HepG2 (cell line): ENCODE results near the gene SMCO4. TPM values are rescaled to one million over a fixed set of nuclear protein-coding genes. Genes with fewer than 3 reads are reported as not detected.

Experiments used
- ARID2 ChIP-seq: sonication (generic); formaldehyde crosslinking; IDR thresholded peaks from 2 replicates; pipeline ENCODE4 v1.8.1; 2022; ENCODE audit warnings: mild to moderate bottlenecking, missing genetic modification reagents, borderline replicate concordance
- CCDC6 ChIP-seq: sonication (generic); formaldehyde crosslinking; IDR thresholded peaks from 2 replicates; pipeline ENCODE4 v1.8.1; 2022; ENCODE audit warnings: mild to moderate bottlenecking, missing genetic modification reagents, moderate library complexity
- CEBPG ChIP-seq: IDR thresholded peaks from 2 replicates; pipeline ENCODE4 v1.6.1; 2016
- EEA1 ChIP-seq: sonication (generic); formaldehyde crosslinking; IDR thresholded peaks from 2 replicates; pipeline ENCODE4 v1.5.1; 2020; ENCODE audit warnings: mild to moderate bottlenecking, missing genetic modification reagents, borderline replicate concordance
- EP300 ChIP-seq, 3 experiments: sonication (generic) in 1 of 3; formaldehyde crosslinking in 1 of 3; IDR thresholded peaks; 2 replicates each; pipeline versions ENCODE4 v1.5.1 to v1.6.1; 2011 to 2020; ENCODE audit warnings: low read depth in 2 of 3, low read length in 2 of 3, borderline replicate concordance in 1 of 3, improper control_type of control experiment in 1 of 3, mild to moderate bottlenecking in 1 of 3, missing genetic modification reagents in 1 of 3, moderate library complexity in 1 of 3
- GATAD2A ChIP-seq: IDR thresholded peaks from 2 replicates; pipeline ENCODE4 v1.6.1; 2016
- HMG20A ChIP-seq: IDR thresholded peaks from 2 replicates; pipeline ENCODE4 v1.6.1; 2016; ENCODE audit warnings: borderline replicate concordance
- KLF11 ChIP-seq: IDR thresholded peaks from 2 replicates; pipeline ENCODE4 v1.6.1; 2016; ENCODE audit warnings: missing compliant biosample characterization
- MXD4 ChIP-seq: IDR thresholded peaks from 2 replicates; pipeline ENCODE4 v1.6.1; 2016; ENCODE audit warnings: mild to moderate bottlenecking, missing biosample characterization, missing genetic modification reagents
- NBN ChIP-seq: fragments of 450-650 bp; conservative IDR thresholded peaks from 2 replicates; pipeline ENCODE4 v1.6.1; 2017
- NR2C2 ChIP-seq: sonication (generic); formaldehyde crosslinking; IDR thresholded peaks from 2 replicates; pipeline ENCODE4 v1.4.0; 2020; ENCODE audit warnings: missing genetic modification reagents, mild to moderate bottlenecking, moderate library complexity, borderline replicate concordance
- POGZ ChIP-seq: sonication (generic); formaldehyde crosslinking; IDR thresholded peaks from 2 replicates; pipeline ENCODE4 v1.4.0; 2020; ENCODE audit warnings: mild to moderate bottlenecking, missing genetic modification reagents
- RELA ChIP-seq: sonication (generic); formaldehyde crosslinking; IDR thresholded peaks from 2 replicates; pipeline ENCODE4 v1.4.0; 2020; ENCODE audit warnings: missing genetic modification reagents
- REPIN1 ChIP-seq: sonication (generic); formaldehyde crosslinking; IDR thresholded peaks from 2 replicates; pipeline ENCODE4 v1.8.0; 2022; ENCODE audit warnings: missing genetic modification reagents, low read depth, mild to moderate bottlenecking, borderline replicate concordance
- RFXANK ChIP-seq: IDR thresholded peaks from 2 replicates; pipeline ENCODE4 v1.6.1; 2016
- RXRB ChIP-seq: IDR thresholded peaks from 2 replicates; pipeline ENCODE4 v1.6.1; 2016; ENCODE audit warnings: borderline replicate concordance, missing genetic modification reagents, missing compliant biosample characterization
- SNAPC5 ChIP-seq: sonication (generic); formaldehyde crosslinking; IDR thresholded peaks from 2 replicates; pipeline ENCODE4 v1.8.1; 2023; ENCODE audit warnings: mild to moderate bottlenecking, missing genetic modification reagents, borderline replicate concordance
- SUZ12 ChIP-seq: fragments of 150-350 bp; IDR thresholded peaks from 2 replicates; pipeline ENCODE4 v1.6.1; 2014; ENCODE audit warnings: low read depth, low read length
- TSC22D2 ChIP-seq: sonication (generic); formaldehyde crosslinking; IDR thresholded peaks from 2 replicates; pipeline ENCODE4 v1.5.1; 2020; ENCODE audit warnings: missing genetic modification reagents, mild to moderate bottlenecking, borderline replicate concordance
- U2AF1 ChIP-seq: fragments of 200-400 bp; formaldehyde crosslinking; optimal IDR thresholded peaks from 2 replicates; pipeline ENCODE3; 2017; ENCODE audit warnings: mild to moderate bottlenecking, low read depth, low read length
- XBP1 ChIP-seq: sonication (generic); formaldehyde crosslinking; IDR thresholded peaks from 2 replicates; pipeline ENCODE4 v1.5.0; 2020; ENCODE audit warnings: missing genetic modification reagents
- ZBTB43 ChIP-seq: sonication (generic); formaldehyde crosslinking; conservative IDR thresholded peaks from 2 replicates; pipeline ENCODE4 v1.4.0; 2020; ENCODE audit warnings: missing genetic modification reagents
- ZNF143 ChIP-seq: sonication (generic); formaldehyde crosslinking; IDR thresholded peaks from 2 replicates; pipeline ENCODE4 v1.4.0; 2020; ENCODE audit warnings: missing genetic modification reagents
- ZNF451 ChIP-seq: sonication (generic); formaldehyde crosslinking; IDR thresholded peaks from 2 replicates; pipeline ENCODE4 v1.5.0; 2020; ENCODE audit warnings: mild to moderate bottlenecking, missing genetic modification reagents
- ZNF619 ChIP-seq: sonication (generic); formaldehyde crosslinking; IDR thresholded peaks from 2 replicates; pipeline ENCODE4 v1.4.0; 2020; ENCODE audit warnings: mild to moderate bottlenecking, missing genetic modification reagents
- ZNF644 ChIP-seq: IDR thresholded peaks from 2 replicates; pipeline ENCODE4 v1.6.1; 2016; ENCODE audit warnings: low read depth
- polyA plus RNA-seq, 8 experiments: library from polyadenylated mRNA; depleted of rRNA in 3 of 8; stranded (reverse) in 7 of 8; unstranded in 1 of 8; fragments of >200 nt; fragmentation: Illumina TruSeq in 4 of 8; extraction: Trizol in 4 of 8; gene quantifications; 2 replicates each; pipeline versions ENCODE4 v1.2.1 to v1.2.3, GENCODE V29; 2011 to 2016; ENCODE audit warnings: low read depth in 4 of 8, missing spikeins in 1 of 8, mixed read lengths in 1 of 8; ENCODE audit not compliant: insufficient read depth in 1 of 8
- total RNA-seq, 5 experiments: library from RNA; depleted of rRNA; stranded (reverse); fragments of >200 nt; fragmentation: Illumina TruSeq; extraction: Trizol; gene quantifications; 2 replicates each; pipeline ENCODE4 v1.2.3, GENCODE V29; 2016; ENCODE audit warnings: low read depth in 1 of 5
- TF ChIP-seq, protein P1 (sequence below): IDR thresholded peaks from 2 replicates; pipeline ENCODE4 v1.6.1; 2016; ENCODE audit warnings: low read depth, missing genetic modification reagents, missing compliant biosample characterization

The SMCO4 gene
- total and polyA plus RNA-seq, 2 of the 13 experiments (the other 11 are each of a cell fraction or from before 2014, with no cell fraction given) = 10.6 to 28.5 TPM

DNA sequence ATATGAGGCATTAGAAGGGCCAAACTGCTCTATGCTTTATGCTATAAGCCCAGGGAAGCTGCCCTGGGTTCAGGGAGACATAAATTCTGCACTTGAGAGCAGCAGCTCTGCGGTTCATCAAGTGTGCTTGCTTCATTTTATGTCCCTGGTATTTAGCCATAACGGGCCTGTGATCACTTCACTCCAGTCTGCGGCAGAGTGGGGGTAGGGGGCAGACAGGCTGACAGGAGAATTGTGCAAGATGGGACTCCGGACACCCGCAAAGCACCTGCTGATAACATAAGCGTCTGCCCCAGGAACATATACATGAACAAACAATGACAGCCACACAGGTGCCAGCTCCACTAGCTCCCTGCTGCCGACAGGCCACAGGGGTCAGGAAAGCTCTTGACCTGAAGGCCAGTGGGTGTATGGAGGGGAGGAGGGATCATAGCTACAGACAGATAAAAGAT, 56.1 kb downstream of the SMCO4 start (continued):
- peak; percentile 79 for TF ChIP-seq NR2C2 (CRISPR knock-in tag)
- TF ChIP-seq GATAD2A (CRISPR knock-in tag) = peak; percentile 97
- TF ChIP-seq ARID2 (CRISPR knock-in tag) = no peak
- TF ChIP-seq ZBTB43 (CRISPR knock-in tag) = peak; percentile 81
- TF ChIP-seq XBP1 (CRISPR knock-in tag) = no peak
- TF ChIP-seq NBN = no peak
- TF ChIP-seq RXRB (CRISPR knock-in tag) = peak; percentile 93
- TF ChIP-seq SNAPC5 (CRISPR knock-in tag) = no peak
- TF ChIP-seq, protein P1, sequence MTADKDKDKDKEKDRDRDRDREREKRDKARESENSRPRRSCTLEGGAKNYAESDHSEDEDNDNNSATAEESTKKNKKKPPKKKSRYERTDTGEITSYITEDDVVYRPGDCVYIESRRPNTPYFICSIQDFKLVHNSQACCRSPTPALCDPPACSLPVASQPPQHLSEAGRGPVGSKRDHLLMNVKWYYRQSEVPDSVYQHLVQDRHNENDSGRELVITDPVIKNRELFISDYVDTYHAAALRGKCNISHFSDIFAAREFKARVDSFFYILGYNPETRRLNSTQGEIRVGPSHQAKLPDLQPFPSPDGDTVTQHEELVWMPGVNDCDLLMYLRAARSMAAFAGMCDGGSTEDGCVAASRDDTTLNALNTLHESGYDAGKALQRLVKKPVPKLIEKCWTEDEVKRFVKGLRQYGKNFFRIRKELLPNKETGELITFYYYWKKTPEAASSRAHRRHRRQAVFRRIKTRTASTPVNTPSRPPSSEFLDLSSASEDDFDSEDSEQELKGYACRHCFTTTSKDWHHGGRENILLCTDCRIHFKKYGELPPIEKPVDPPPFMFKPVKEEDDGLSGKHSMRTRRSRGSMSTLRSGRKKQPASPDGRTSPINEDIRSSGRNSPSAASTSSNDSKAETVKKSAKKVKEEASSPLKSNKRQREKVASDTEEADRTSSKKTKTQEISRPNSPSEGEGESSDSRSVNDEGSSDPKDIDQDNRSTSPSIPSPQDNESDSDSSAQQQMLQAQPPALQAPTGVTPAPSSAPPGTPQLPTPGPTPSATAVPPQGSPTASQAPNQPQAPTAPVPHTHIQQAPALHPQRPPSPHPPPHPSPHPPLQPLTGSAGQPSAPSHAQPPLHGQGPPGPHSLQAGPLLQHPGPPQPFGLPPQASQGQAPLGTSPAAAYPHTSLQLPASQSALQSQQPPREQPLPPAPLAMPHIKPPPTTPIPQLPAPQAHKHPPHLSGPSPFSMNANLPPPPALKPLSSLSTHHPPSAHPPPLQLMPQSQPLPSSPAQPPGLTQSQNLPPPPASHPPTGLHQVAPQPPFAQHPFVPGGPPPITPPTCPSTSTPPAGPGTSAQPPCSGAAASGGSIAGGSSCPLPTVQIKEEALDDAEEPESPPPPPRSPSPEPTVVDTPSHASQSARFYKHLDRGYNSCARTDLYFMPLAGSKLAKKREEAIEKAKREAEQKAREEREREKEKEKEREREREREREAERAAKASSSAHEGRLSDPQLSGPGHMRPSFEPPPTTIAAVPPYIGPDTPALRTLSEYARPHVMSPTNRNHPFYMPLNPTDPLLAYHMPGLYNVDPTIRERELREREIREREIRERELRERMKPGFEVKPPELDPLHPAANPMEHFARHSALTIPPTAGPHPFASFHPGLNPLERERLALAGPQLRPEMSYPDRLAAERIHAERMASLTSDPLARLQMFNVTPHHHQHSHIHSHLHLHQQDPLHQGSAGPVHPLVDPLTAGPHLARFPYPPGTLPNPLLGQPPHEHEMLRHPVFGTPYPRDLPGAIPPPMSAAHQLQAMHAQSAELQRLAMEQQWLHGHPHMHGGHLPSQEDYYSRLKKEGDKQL (CRISPR knock-in tag) = peak; percentile 95
- TF ChIP-seq SUZ12 = no peak
- TF ChIP-seq HMG20A (CRISPR knock-in tag) = peak; percentile 95
- TF ChIP-seq KLF11 (CRISPR knock-in tag) = no peak
- TF ChIP-seq ZNF143 (CRISPR knock-in tag) = 0 out of 2 replicates have a peak, but pooled peaks have one; percentile 39
- TF ChIP-seq TSC22D2 (CRISPR knock-in tag) = 0 out of 2 replicates have a peak, but pooled peaks have one; percentile 59
- TF ChIP-seq ZNF451 (CRISPR knock-in tag) = peak; percentile 61; the same call in 1 of the 2 replicates
- no peak for TF ChIP-seq RELA
- peak; percentile 96 for TF ChIP-seq CEBPG (CRISPR knock-in tag)
- no peak for TF ChIP-seq ZNF619 (CRISPR knock-in tag)
- no peak for TF ChIP-seq U2AF1
- TF ChIP-seq RFXANK (CRISPR knock-in tag) = no peak
- peak; percentile 90 to 95; a peak in 3 of 4 replicates for TF ChIP-seq EP300 (IDR thresholded peaks at IDR 0.05; ENCODE audit: low read depth in 2 of 2, low read length in 2 of 2)
- TF ChIP-seq EP300 (CRISPR knock-in tag; IDR thresholded peaks at IDR 0.05; ENCODE audit: borderline replicate concordance) = peak; percentile 94
- 0 out of 2 replicates have a peak, but pooled peaks have one; percentile 46 for TF ChIP-seq ZNF644
- peak; percentile 73; the same call in 1 of the 2 replicates for TF ChIP-seq REPIN1
- peak; percentile 62; the same call in 1 of the 2 replicates for TF ChIP-seq MXD4 (CRISPR knock-in tag)
- no peak for TF ChIP-seq EEA1
- no peak for TF ChIP-seq CCDC6 (CRISPR knock-in tag)
- peak; percentile 96 for TF ChIP-seq POGZ (CRISPR knock-in tag)
